LNCAP (cell line): Measurements from ENCODE around the gene TMEM176A.

Experiments
- TF ChIP-seq, protein P1 (sequence below): fragments of 450-650 bp; IDR thresholded peaks from 2 replicates; pipeline ENCODE4 v1.5.1; 2017; ENCODE audit warnings: mild to moderate bottlenecking

The TMEM176A gene

DNA sequence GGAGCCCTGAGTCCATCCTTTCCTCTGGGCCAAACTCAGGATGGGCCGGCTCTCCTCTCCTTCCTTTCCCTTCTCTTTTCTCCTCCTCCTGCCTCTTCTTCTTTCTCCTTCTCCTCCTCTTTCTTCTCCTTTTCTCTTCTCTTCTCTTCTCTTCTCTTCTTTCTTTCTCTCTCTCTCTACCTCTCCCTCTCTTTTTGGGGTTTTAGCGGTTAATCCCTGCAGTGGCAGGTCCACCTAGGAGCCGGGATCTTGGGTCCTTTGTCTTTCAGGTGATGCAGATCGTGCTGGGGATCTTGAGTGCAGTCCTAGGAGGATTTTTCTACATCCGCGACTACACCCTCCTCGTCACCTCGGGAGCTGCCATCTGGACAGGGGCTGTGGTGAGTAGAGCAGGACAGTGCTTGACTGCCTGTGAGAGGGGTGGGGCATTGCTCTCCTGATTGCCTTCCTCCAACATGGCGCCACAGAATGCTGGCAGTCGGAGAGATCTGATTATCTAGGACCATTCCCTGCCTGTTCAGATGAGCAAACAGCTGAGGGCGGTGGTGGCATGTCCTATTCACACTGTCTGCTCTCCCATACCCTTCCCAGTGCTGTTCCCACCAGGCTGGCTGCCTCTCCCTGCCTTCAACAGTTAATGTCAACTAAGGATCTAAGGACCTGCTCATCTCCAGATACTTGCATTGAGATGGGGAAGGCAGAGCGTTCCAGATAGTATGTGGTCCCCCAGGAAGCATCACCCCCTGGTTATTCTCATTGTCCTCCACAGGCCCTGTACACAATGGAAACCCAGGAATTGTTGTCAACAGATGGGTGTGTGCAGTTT lies 1.6 kb downstream of the TMEM176A start:
- TF ChIP-seq, protein P1, sequence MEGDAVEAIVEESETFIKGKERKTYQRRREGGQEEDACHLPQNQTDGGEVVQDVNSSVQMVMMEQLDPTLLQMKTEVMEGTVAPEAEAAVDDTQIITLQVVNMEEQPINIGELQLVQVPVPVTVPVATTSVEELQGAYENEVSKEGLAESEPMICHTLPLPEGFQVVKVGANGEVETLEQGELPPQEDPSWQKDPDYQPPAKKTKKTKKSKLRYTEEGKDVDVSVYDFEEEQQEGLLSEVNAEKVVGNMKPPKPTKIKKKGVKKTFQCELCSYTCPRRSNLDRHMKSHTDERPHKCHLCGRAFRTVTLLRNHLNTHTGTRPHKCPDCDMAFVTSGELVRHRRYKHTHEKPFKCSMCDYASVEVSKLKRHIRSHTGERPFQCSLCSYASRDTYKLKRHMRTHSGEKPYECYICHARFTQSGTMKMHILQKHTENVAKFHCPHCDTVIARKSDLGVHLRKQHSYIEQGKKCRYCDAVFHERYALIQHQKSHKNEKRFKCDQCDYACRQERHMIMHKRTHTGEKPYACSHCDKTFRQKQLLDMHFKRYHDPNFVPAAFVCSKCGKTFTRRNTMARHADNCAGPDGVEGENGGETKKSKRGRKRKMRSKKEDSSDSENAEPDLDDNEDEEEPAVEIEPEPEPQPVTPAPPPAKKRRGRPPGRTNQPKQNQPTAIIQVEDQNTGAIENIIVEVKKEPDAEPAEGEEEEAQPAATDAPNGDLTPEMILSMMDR = no peak

DNA sequence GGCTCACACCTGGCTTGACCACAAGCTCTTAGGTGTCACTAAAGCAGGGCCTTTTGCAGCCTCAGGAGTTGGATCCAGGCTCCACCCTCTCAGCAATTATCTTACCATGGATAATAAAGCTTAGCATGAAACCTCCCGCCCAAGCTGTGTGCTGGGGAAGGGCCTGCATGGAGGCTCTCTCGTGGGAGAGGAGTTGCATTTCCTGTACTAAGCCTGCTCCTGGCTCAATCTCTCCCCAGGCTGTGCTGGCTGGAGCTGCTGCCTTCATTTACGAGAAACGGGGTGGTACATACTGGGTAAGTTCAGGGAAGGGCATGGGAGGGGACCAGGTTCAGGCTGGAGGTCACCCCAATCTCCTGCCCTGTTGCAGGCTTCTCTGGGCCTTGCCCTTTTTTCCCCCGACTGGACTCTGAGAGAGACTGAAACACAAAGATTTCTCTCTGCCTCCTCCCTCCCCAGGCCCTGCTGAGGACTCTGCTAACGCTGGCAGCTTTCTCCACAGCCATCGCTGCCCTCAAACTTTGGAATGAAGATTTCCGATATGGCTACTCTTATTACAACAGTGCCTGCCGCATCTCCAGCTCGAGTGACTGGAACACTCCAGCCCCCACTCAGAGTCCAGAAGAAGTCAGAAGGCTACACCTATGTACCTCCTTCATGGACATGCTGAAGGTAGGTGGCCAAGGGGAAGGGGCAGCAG lies 2.7 kb downstream of the TMEM176A start:
- TF ChIP-seq, protein P1 = no peak

DNA sequence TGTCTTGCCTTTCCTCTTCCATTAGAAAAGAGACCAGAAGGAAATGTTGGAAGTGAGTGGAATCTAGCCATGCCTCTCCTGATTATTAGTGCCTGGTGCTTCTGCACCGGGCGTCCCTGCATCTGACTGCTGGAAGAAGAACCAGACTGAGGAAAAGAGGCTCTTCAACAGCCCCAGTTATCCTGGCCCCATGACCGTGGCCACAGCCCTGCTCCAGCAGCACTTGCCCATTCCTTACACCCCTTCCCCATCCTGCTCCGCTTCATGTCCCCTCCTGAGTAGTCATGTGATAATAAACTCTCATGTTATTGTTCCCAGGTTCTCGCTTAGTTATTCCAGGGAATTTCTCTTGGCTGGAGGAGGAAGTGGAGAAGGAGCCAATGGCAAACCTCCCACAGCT lies 4.2 kb downstream of the TMEM176A start:
- TF ChIP-seq, protein P1 = no peak

DNA sequence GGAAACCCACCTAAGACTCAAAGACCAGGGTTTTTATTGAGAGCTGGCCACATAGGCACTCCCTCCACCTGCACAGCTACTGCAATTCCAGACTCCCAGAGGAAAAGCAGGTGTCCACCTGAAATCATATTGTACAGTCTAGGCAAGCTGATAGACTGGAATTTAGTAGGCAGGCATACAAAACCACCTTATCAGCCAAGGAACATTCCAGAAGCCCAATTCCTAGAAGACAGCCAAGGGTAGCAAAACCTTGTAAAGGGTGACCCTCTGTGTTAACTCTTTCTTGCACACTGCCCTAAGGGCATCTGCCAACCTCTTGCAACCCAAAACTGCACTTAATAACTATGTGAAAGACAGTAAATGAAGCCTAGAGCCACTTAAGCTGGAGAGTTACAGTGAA lies 5.3 kb downstream of the TMEM176A start:
- TF ChIP-seq, protein P1 = no peak

DNA sequence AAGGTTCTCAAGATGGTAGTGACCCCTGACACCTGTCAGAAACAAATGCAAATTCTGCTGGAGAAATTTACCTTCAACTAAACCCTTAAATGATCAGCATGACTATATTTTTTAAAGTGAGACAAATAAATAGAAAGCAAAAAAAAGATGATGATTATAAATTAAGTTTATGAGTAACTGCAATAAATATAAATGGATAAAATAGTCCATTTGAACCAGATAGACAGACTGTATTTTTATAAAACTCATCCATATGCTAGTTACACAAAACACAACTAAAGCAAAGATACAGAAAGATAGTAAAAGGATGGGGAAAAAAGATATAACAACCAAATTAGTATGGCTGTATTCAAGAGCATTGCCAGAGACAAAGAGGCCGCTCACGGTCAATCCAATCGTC lies 5.9 kb downstream of the TMEM176A start:
- TF ChIP-seq, protein P1 = no peak

DNA sequence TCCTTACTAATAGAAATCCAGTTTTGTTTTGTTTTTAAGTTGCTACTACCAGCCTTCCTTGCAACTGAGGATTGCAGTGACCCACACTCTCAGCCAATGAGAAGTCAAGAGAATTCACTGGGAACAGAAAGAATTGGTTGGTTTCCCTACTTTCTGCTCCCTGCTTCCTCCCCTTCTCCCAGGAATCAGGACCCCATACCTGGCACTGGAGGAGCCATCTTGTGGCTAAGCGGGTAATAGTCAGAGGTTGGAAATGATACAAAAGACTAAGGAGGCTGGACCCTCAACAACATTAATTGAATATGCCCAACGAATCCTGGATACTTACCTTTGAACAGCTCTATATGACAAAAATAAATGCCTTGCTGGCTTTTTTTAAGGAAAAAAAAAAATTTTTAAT lies 6.3 kb downstream of the TMEM176A start:
- TF ChIP-seq, protein P1 = no peak

DNA sequence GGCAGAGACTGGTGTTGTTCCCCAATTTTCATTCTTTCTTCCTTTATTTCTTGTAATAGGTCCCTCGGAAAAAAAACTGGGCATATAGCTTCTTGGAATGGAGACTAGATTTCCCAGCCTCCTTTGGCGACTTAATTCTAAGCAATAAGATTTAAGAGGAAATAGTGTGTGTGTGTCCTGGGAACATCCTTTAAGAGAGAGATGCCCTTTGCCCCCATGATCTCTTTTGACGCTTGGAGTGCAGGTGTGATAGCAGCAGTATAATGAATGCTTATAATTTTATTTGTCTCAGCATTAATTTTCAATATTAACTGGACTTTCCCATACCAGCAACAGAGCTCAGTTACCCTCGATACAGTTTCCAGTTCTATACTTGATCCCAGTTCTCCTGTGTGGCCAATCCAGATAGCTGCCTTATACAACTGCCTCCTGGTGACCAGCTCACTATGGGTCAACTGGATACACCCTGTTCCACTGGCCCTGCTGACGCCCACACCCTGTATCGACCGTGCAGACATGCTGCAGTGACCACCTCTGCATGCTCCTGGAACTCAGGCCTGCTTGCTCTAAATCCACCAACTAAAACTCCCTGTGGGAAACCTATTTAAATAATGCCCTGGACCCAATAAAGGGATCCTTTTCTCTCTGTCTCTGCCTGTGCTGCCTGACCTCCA lies 13.9 kb downstream of the TMEM176A start:
- TF ChIP-seq, protein P1 = no peak
